Esophagus muscularis mucosa (tissue), 4 donors: ENCODE results near the gene PAQR4. TPM values are rescaled to one million over a fixed set of nuclear protein-coding genes. Genes with fewer than 3 reads are reported as not detected.

Experiments
- DNase-seq: peaks from one replicate; pipeline ENCODE4 v3.0.0-alpha.2; 2017; ENCODE audit errors: extremely low spot score
- H3K27ac ChIP-seq, 4 donors: fragments of 200-600 bp; sonication (generic); replicated peaks in 1 of 4; 1 replicate in 3 of 4; 2 replicates in 1 of 4; pipeline ENCODE4 v1.5.1; 2016 to 2019; ENCODE audit warnings: mild to moderate bottlenecking in 1 of 4
- H3K27me3 ChIP-seq, 4 donors: fragments of 200-600 bp; sonication (generic); one replicate each; pipeline versions ENCODE4 v1.5.1 to v1.6.0; 2016 to 2019
- H3K36me3 ChIP-seq, 4 donors: fragments of 200-600 bp; sonication (generic); one replicate each; pipeline ENCODE4 v1.5.1; 2016 to 2019
- H3K4me1 ChIP-seq, 4 donors: fragments of 200-600 bp; sonication (generic); one replicate each; pipeline ENCODE4 v1.5.1; 2016 to 2019
- H3K4me3 ChIP-seq, 4 donors: fragments of 200-600 bp; sonication (generic); 1 replicate in 2 of 4; 2 replicates in 2 of 4; pipeline ENCODE4 v1.5.1; 2016 to 2019; ENCODE audit warnings: mild to moderate bottlenecking in 4 of 4, moderate library complexity in 1 of 4
- H3K9me3 ChIP-seq, 4 donors: fragments of 200-600 bp; sonication (generic); 1 replicate in 3 of 4; 2 replicates in 1 of 4; pipeline ENCODE4 v1.5.1; 2016 to 2019
- EP300 ChIP-seq: sonication (generic); formaldehyde crosslinking; IDR thresholded peaks from one replicate; pipeline ENCODE4 v1.6.1; 2017; ENCODE audit warnings: antibody characterized with exemption
- POLR2A ChIP-seq: fragments of 450-650 bp; IDR thresholded peaks from one replicate; pipeline ENCODE4 v1.6.1; 2017; ENCODE audit warnings: antibody characterized with exemption, moderate library complexity, mild to moderate bottlenecking, low read depth
- POLR2AphosphoS5 ChIP-seq, 2 donors: sonication (generic); formaldehyde crosslinking; IDR thresholded peaks; one replicate each; pipeline ENCODE4 v1.6.1; 2017; ENCODE audit warnings: antibody characterized with exemption in 2 of 2
- WGBS: methylation state at CpG from one replicate; pipeline ENCODE4 v1.1.5; 2018; 5-methylcytosine and 5-hydroxymethylcytosine counted together
- intact Hi-C: fragments of 100-400 bp; cut with DNase I; formaldehyde crosslinking; loops from one replicate; pipeline ENCODE4 v1.15.1; 2023
- total RNA-seq, 4 donors: library from RNA; depleted of rRNA; stranded (reverse); fragments of >200 nt; gene quantifications; one replicate each; pipeline versions ENCODE4 v1.1.0 to v1.2.1, GENCODE V29; 2016
- TF ChIP-seq, protein P1 (sequence below), 3 experiments: fragments of 200-600 bp in 2 of 3; fragments of 450-650 bp in 1 of 3; sonication (generic) in 2 of 3; IDR thresholded peaks; one replicate each; pipeline ENCODE4 v1.5.1; 2017 to 2019; ENCODE audit warnings: antibody characterized with exemption in 3 of 3, mild to moderate bottlenecking in 2 of 3, moderate library complexity in 1 of 3

The PAQR4 gene
- total RNA-seq, 4 donors from 2014 or later: 2.2 to 7.5 (median 4.7) TPM

DNA sequence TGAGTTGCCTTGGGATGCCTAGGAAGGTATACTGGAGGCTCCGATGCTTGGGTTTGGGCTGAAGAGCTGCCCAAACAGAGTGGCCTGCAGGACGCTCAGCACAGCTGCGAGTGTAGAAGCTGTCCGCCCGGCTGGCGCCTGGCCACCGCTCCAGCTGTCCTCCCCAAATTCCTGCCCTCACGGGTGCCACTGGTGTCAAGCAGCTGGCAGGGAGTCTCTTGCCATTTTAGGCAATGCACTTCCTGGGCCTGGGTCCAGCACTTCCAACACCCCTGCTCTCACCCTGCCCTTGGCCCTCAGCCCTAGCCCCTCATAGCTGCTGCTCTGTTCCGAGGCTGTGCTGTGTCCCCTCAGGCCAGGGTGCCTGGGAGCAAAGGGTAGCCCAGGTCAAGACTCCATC, 16.3 kb downstream of the PAQR4 start:
- intact Hi-C loops: no loop called here
- TF ChIP-seq, protein P1, sequence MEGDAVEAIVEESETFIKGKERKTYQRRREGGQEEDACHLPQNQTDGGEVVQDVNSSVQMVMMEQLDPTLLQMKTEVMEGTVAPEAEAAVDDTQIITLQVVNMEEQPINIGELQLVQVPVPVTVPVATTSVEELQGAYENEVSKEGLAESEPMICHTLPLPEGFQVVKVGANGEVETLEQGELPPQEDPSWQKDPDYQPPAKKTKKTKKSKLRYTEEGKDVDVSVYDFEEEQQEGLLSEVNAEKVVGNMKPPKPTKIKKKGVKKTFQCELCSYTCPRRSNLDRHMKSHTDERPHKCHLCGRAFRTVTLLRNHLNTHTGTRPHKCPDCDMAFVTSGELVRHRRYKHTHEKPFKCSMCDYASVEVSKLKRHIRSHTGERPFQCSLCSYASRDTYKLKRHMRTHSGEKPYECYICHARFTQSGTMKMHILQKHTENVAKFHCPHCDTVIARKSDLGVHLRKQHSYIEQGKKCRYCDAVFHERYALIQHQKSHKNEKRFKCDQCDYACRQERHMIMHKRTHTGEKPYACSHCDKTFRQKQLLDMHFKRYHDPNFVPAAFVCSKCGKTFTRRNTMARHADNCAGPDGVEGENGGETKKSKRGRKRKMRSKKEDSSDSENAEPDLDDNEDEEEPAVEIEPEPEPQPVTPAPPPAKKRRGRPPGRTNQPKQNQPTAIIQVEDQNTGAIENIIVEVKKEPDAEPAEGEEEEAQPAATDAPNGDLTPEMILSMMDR (IDR thresholded peaks at IDR 0.05): no peak
- TF ChIP-seq POLR2AphosphoS5 (IDR thresholded peaks at IDR 0.05) (no peak), POLR2A (no peak), EP300 (no peak)
- Histone ChIP-seq H3K9me3 (no peaks in the 10 kb centered on the region), H3K36me3 (no peaks in the 10 kb centered on the region), H3K27me3 (peaks cover 0 to 38% (median 0%) of the 10 kb centered on the region in 4 donors), H3K4me1 (peaks cover 19 to 37% (median 24%) of the 10 kb centered on the region in 4 donors), H3K4me3 (no peak overlapping the region), H3K27ac (no peak overlapping the region)
- no peak for DNase-seq
- WGBS: 80% methylated on average over 1 of the region's 9 CpGs

DNA sequence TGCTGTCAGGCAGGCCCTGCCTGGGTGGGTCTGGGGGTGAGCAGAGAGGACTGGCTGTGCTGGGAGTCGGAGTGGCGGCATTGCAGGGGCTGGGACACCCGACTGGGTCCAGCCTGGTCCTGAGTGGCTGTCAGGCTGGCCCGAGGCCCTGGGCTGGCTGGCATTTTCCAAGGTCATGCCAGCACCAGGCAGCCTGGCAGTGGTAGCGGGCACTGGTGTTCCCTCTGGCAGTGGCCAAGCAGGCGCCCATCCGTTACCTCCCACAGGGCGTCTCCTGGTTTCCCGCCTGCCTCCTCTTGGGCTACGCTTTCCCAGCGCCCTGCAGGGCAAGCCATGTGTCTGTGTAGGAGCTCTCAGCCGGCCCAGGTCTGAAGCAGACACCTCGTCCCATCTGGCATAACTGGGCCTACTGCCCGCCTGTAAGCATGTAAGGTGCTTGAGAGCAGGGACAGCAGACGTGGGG, 16.8 kb downstream of the PAQR4 start:
- H3K27ac ChIP-seq: no peak overlapping the region
- 81% methylated on average over 11 of the region's 15 CpGs for WGBS

DNA sequence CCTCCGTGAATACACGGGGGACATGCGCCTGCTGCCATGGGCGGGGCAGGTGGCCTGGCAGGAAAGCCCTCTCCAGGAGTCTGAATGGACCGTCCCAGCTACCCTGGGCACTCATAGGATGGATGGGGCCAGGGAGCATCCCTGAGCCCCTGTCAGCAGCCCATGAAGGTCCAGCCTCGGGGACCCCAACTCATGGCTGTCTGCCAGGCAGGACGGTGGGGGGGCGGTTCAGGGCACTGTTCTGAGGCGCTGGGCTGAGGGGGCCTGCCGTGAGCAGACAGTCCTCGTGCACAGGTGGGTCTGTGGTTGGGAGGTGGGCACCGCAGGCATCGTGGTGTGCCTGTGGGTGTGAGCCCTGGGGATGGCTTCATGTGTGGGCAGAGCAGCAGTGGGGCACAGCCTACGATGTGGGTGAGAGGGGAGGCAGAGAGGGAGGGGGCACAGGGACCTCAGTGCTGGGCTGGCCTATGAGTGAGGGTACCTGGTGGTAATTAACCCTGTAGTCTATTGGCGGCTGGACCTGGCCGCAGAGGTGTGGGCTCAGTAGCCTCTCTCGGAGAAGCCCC, 17.6 kb downstream of the PAQR4 start:
- WGBS: 100% methylated on average over 2 of the region's 17 CpGs
- intact Hi-C loops: no loop called here
- H3K9me3 ChIP-seq: no peaks in the 10 kb centered on the region
- TF ChIP-seq POLR2A (no peak), POLR2AphosphoS5 (IDR thresholded peaks at IDR 0.05) (no peak), EP300 (no peak)
- TF ChIP-seq, protein P1 (IDR thresholded peaks at IDR 0.05): no peak
- no peaks in the 10 kb centered on the region for H3K36me3 ChIP-seq
- H3K4me1 ChIP-seq: peaks cover 11 to 25% (median 16%) of the 10 kb centered on the region in 4 donors
- no peak overlapping the region for H3K27ac ChIP-seq
- H3K27me3 ChIP-seq: peaks cover 0 to 42% (median 0%) of the 10 kb centered on the region in 4 donors
- DNase-seq: no peak
- no peak overlapping the region for H3K4me3 ChIP-seq

More for the DNA sequence above, 16.8 kb downstream of the PAQR4 start:
- Histone ChIP-seq H3K27me3 (peaks cover 0 to 42% (median 0%) of the 10 kb centered on the region in 4 donors), H3K9me3 (no peaks in the 10 kb centered on the region), H3K4me1 (peaks cover 15 to 33% (median 21%) of the 10 kb centered on the region in 4 donors), H3K4me3 (no peak overlapping the region), H3K36me3 (no peaks in the 10 kb centered on the region)
- DNase-seq: no peak
- intact Hi-C loops: no loop called here
- no peak for TF ChIP-seq POLR2AphosphoS5 (IDR thresholded peaks at IDR 0.05)
- no peak for TF ChIP-seq POLR2A
- TF ChIP-seq, protein P1 (IDR thresholded peaks at IDR 0.05): no peak
- no peak for TF ChIP-seq EP300

DNA sequence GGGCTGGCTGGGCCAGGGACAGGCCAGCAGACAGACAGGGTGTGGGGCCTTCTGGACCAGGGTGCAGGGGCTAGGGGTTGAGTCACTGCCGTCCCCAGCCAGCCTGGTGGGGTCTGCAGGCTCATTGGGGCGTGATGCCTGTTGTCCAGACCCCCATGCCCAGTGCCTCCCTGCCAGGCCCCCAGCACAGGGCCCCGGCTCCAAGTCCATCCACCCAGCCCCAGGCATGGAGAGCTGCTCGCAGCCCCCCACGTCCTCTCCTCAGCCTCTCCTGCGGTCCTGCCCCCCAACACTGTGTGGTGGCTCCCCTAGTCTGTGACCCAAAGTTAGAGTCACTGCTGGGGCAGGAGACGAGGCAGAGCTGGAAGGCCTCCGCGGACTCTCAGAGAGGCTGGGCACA, 18.1 kb downstream of the PAQR4 start:
- Histone ChIP-seq H3K4me1 (peaks cover 11 to 25% (median 16%) of the 10 kb centered on the region in 4 donors), H3K9me3 (no peaks in the 10 kb centered on the region), H3K4me3 (no peak overlapping the region), H3K27ac (no peak overlapping the region), H3K27me3 (peaks cover 0 to 42% (median 0%) of the 10 kb centered on the region in 4 donors), H3K36me3 (no peaks in the 10 kb centered on the region)
- 43% methylated on average over 3 of the region's 9 CpGs for WGBS
- intact Hi-C loops: no loop called here
- TF ChIP-seq, protein P1 (IDR thresholded peaks at IDR 0.05): no peak
- TF ChIP-seq POLR2A (no peak), POLR2AphosphoS5 (IDR thresholded peaks at IDR 0.05) (no peak), EP300 (no peak)
- DNase-seq: no peak
